AG09319 (cell line): Measurements from ENCODE around the gene SLC9A1.

ENCODE experiments used
- DNase-seq: peaks from one replicate; pipeline ENCODE4 v3.0.0-alpha.2; 2010; ENCODE audit warnings: low read depth; ENCODE audit errors: extremely low read depth
- CTCF ChIP-seq: IDR thresholded peaks from 2 replicates; pipeline ENCODE4 v1.5.1; 2011; ENCODE audit warnings: low read depth, mild to moderate bottlenecking, inconsistent platforms, low read length, moderate library complexity

SLC9A1 gene

GRCh38 chr1:27120854-27121253, 34.1 kb downstream of the SLC9A1 start:
- TF ChIP-seq CTCF: no peak
- DNase-seq: no peak

- DNase-seq: no peak
- TF ChIP-seq CTCF: no peak
Measured at GRCh38 chr1:27118440-27118689, 36.6 kb downstream of the SLC9A1 start.

GRCh38 chr1:27117733-27118439, 37.0 kb downstream of the SLC9A1 start:
- DNase-seq: no peak
- no peak for TF ChIP-seq CTCF

GRCh38 chr1:27116697-27117096, 38.2 kb downstream of the SLC9A1 start:
- no peak for DNase-seq

GRCh38 chr1:27116232-27116631, 38.7 kb downstream of the SLC9A1 start:
- no peak for DNase-seq

More at GRCh38 chr1:27116697-27117096, 38.2 kb downstream of the SLC9A1 start:
- no peak for TF ChIP-seq CTCF

GRCh38 chr1:27114546-27114945, 40.4 kb downstream of the SLC9A1 start:
- DNase-seq: no peak
- TF ChIP-seq CTCF: no peak

More at GRCh38 chr1:27116232-27116631, 38.7 kb downstream of the SLC9A1 start:
- TF ChIP-seq CTCF: no peak

- no peak for TF ChIP-seq CTCF
Measured at GRCh38 chr1:27113861-27114260, 41.1 kb downstream of the SLC9A1 start.

More at GRCh38 chr1:27113861-27114260, 41.1 kb downstream of the SLC9A1 start:
- DNase-seq: no peak
